ENCODE measurements around the gene LEPROT.

The LEPROT gene

GRCh38 chr1:65422241-65423203 lies 2.1 kb downstream of the LEPROT start:
- H3K36me3 Mint-ChIP-seq: peaks cover 20% of the 10 kb centered on the region
- no peaks in the 10 kb centered on the region for H3K27me3 Mint-ChIP-seq
- H3K4me1 Mint-ChIP-seq: peaks cover 14% of the 10 kb centered on the region
- H3K4me3 Mint-ChIP-seq: no peak overlapping the region
- ATAC-seq: no peak
- no peak overlapping the region for H3K27ac Mint-ChIP-seq
- no peaks in the 10 kb centered on the region for H3K9me3 Mint-ChIP-seq

GRCh38 chr1:65423884-65424572 lies 3.6 kb downstream of the LEPROT start:
- Mint-ChIP-seq H3K4me1 (peaks cover 13% of the 10 kb centered on the region), H3K27me3 (no peaks in the 10 kb centered on the region), H3K4me3 (no peak overlapping the region), H3K36me3 (peaks cover 20% of the 10 kb centered on the region), H3K9me3 (no peaks in the 10 kb centered on the region), H3K27ac (no peak overlapping the region)
- no peak for ATAC-seq

GRCh38 chr1:65424573-65424889 lies 4.1 kb downstream of the LEPROT start:
- Mint-ChIP-seq H3K4me3 (no peak overlapping the region), H3K27me3 (no peaks in the 10 kb centered on the region), H3K4me1 (peaks cover 8% of the 10 kb centered on the region), H3K36me3 (peaks cover 20% of the 10 kb centered on the region), H3K27ac (no peak overlapping the region), H3K9me3 (no peaks in the 10 kb centered on the region)
- no peak for ATAC-seq

GRCh38 chr1:65425006-65425405 lies 4.5 kb downstream of the LEPROT start:
- no peak for ATAC-seq
- H3K27ac Mint-ChIP-seq: no peak overlapping the region
- no peak overlapping the region for H3K4me3 Mint-ChIP-seq
- peaks cover 24% of the 10 kb centered on the region for H3K36me3 Mint-ChIP-seq
- peaks cover 5% of the 10 kb centered on the region for H3K4me1 Mint-ChIP-seq
- H3K27me3 Mint-ChIP-seq: no peaks in the 10 kb centered on the region
- no peaks in the 10 kb centered on the region for H3K9me3 Mint-ChIP-seq

GRCh38 chr1:65425697-65426096 lies 5.2 kb downstream of the LEPROT start:
- H3K9me3 Mint-ChIP-seq: no peaks in the 10 kb centered on the region
- ATAC-seq: no peak
- H3K36me3 Mint-ChIP-seq: peaks cover 28% of the 10 kb centered on the region
- no peak overlapping the region for H3K27ac Mint-ChIP-seq
- H3K4me3 Mint-ChIP-seq: no peak overlapping the region
- H3K27me3 Mint-ChIP-seq: no peaks in the 10 kb centered on the region
- H3K4me1 Mint-ChIP-seq: peaks cover 5% of the 10 kb centered on the region

DNA sequence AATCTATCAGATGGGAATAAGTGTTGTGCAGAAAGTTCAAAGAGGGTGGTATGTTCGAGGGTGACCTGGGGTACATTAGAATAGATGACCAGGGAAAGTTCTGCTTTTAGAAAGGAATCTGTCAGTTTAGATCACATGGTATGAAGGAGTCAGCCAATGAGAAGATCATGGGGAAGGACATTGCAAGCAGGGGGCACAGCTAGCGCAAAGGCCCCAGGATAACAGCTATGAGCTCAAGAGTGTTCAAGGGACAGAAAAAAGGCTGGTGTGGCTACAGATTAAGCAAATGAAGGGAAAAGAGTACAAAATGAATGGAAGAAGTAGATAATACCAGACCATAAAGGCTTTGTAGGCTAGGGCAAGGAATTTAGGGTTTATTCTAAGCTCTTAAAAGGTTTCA lies 8.6 kb downstream of the LEPROT start:
- H3K9me3 Mint-ChIP-seq: no peaks in the 10 kb centered on the region
- H3K4me1 Mint-ChIP-seq: peaks cover 9% of the 10 kb centered on the region
- peaks cover 34% of the 10 kb centered on the region for H3K36me3 Mint-ChIP-seq
- H3K27me3 Mint-ChIP-seq: no peaks in the 10 kb centered on the region
- H3K4me3 Mint-ChIP-seq: no peak overlapping the region
- no peak overlapping the region for H3K27ac Mint-ChIP-seq
- ATAC-seq: no peak

DNA sequence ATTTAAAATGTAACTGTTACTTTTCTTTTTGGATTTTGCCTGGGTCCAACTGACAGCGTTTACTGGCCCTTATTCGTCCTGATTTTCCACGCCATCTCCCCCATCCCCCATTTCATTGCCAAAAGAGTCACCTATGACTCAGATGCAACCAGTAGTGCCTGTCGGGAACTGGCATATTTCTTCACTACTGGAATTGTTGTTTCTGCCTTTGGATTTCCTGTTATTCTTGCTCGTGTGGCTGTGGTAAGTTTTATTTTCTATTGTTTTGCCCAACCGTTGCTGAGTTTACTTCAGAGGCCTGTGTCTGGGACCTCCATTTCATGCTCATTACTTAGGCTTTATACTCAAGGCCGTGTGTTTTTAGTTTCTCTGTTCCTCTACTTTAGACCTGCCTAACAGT lies 9.3 kb downstream of the LEPROT start:
- no peak overlapping the region for H3K4me3 Mint-ChIP-seq
- no peak for ATAC-seq
- no peaks in the 10 kb centered on the region for H3K27me3 Mint-ChIP-seq
- no peak overlapping the region for H3K27ac Mint-ChIP-seq
- peaks cover 7% of the 10 kb centered on the region for H3K4me1 Mint-ChIP-seq
- peaks cover 39% of the 10 kb centered on the region for H3K36me3 Mint-ChIP-seq
- no peaks in the 10 kb centered on the region for H3K9me3 Mint-ChIP-seq

GRCh38 chr1:65431111-65431705 lies 10.7 kb downstream of the LEPROT start:
- no peak overlapping the region for H3K27ac Mint-ChIP-seq
- no peaks in the 10 kb centered on the region for H3K9me3 Mint-ChIP-seq
- no peak overlapping the region for H3K4me3 Mint-ChIP-seq
- peaks cover 7% of the 10 kb centered on the region for H3K4me1 Mint-ChIP-seq
- peaks cover 35% of the 10 kb centered on the region for H3K36me3 Mint-ChIP-seq
- no peaks in the 10 kb centered on the region for H3K27me3 Mint-ChIP-seq
- ATAC-seq: no peak

- Mint-ChIP-seq H3K27me3 (no peaks in the 10 kb centered on the region), H3K36me3 (peaks cover 35% of the 10 kb centered on the region), H3K4me3 (no peak overlapping the region), H3K27ac (no peak overlapping the region), H3K4me1 (peaks cover 7% of the 10 kb centered on the region), H3K9me3 (no peaks in the 10 kb centered on the region)
- no peak for ATAC-seq
Observed at GRCh38 chr1:65432918-65433317, 12.4 kb downstream of the LEPROT start.

DNA sequence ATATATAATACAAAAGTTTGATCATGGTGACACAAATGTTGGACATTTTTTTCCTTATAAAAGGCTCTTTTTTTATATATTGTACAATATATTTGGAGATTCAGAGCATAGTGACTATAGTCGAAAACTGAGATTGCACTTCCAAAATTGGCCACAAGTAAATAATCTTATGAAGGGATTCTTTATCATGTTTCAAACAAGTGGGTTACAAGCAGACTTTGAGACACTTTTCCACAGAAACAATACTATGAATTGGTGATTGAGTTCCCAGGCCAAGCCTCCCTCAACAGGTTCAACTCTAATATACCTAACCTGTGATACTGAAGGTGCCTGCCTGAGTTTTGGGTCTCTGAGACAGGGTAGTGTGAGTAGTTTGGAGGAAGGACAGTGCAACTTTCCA lies 13.8 kb downstream of the LEPROT start:
- H3K27me3 Mint-ChIP-seq: no peaks in the 10 kb centered on the region

GRCh38 chr1:65434760-65435159 lies 14.3 kb downstream of the LEPROT start:
- no peaks in the 10 kb centered on the region for H3K9me3 Mint-ChIP-seq
- ATAC-seq: no peak
- H3K27me3 Mint-ChIP-seq: no peaks in the 10 kb centered on the region
- H3K27ac Mint-ChIP-seq: no peak overlapping the region
- H3K4me1 Mint-ChIP-seq: peaks cover 7% of the 10 kb centered on the region
- H3K36me3 Mint-ChIP-seq: peaks cover 33% of the 10 kb centered on the region
- H3K4me3 Mint-ChIP-seq: no peak overlapping the region

More for the DNA sequence above, 13.8 kb downstream of the LEPROT start:
- no peak overlapping the region for H3K4me3 Mint-ChIP-seq
- H3K27ac Mint-ChIP-seq: no peak overlapping the region
- H3K36me3 Mint-ChIP-seq: peaks cover 35% of the 10 kb centered on the region
- no peak for ATAC-seq
- peaks cover 7% of the 10 kb centered on the region for H3K4me1 Mint-ChIP-seq
- H3K9me3 Mint-ChIP-seq: no peaks in the 10 kb centered on the region

DNA sequence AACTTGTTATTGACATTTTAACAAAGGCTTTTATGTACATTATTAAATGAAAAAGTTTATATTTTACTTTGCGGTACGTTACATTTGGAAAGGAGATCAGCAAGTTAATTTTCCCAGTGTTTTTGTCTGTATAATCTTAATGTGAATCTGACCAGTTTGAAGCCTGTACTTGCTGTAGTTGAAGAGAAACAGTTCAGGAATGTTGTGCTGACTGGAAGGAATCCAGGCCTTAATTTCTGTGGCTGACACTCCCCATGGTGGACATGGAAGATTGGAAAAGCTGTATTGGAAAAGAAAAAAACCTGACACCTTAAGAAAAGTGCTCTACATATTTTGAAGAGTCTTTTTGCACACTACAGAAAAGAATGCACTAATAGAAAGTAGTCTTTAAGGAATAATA lies 15.5 kb downstream of the LEPROT start:
- ATAC-seq: no peak
- H3K4me1 Mint-ChIP-seq: peaks cover 7% of the 10 kb centered on the region
- H3K27me3 Mint-ChIP-seq: no peaks in the 10 kb centered on the region
- H3K9me3 Mint-ChIP-seq: no peaks in the 10 kb centered on the region
- peaks cover 27% of the 10 kb centered on the region for H3K36me3 Mint-ChIP-seq
- no peak overlapping the region for H3K27ac Mint-ChIP-seq
- no peak overlapping the region for H3K4me3 Mint-ChIP-seq

DNA sequence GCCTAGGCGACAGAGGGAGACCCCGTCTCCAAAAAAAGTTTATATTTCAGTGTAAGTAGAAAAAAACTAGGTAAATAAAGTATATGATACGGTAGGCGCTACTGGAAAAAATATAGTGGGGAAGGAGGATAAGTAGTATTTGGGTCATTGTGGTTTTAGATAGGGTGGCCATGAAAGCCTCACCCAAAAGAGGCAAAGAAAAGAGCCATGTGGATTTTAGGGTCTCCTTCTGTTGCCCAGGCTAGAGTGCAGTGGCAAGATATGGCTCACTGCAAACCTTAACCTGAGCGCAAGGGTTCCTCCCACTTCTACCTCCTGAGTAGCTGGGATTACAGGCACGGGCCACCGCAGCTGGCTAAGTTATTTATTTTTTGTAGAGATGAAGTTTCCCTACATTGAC lies 17.1 kb downstream of the LEPROT start:
- Mint-ChIP-seq H3K27me3 (no peaks in the 10 kb centered on the region), H3K36me3 (peaks cover 27% of the 10 kb centered on the region), H3K9me3 (no peaks in the 10 kb centered on the region), H3K27ac (no peak overlapping the region), H3K4me1 (no peaks in the 10 kb centered on the region), H3K4me3 (no peak overlapping the region)
- ATAC-seq: no peak

DNA sequence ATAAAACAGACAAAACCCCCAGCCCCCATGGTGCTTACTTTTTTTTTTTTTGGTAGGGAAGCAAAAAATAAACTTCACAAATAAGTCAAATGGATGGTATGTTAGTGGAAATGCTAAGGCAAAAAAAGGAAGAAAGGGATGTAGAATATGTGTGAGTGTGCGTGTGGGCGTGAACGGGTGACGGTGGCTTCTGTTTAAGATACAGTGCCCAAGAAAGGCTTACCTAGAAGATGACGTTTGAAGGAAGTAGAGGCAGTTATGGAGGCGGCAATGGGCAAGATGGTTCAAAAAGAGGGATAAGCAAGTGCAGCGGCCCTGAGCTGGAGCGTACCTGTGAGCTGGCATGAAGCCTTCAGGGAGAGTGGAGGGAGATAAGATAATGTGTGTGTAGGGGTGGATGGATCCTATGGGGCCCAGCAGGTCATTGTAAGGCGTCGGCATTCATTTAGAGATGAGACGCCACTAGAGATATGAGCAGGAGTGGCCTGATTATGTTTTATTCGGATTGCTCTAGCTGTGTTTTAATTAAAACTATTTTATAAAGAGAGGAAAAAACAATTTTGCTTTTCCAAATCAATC lies 19.9 kb downstream of the LEPROT start:
- Mint-ChIP-seq H3K4me3 (no peak overlapping the region), H3K9me3 (no peaks in the 10 kb centered on the region), H3K36me3 (peaks cover 10% of the 10 kb centered on the region), H3K27me3 (no peaks in the 10 kb centered on the region), H3K4me1 (no peaks in the 10 kb centered on the region), H3K27ac (no peak overlapping the region)
- no peak for ATAC-seq

DNA sequence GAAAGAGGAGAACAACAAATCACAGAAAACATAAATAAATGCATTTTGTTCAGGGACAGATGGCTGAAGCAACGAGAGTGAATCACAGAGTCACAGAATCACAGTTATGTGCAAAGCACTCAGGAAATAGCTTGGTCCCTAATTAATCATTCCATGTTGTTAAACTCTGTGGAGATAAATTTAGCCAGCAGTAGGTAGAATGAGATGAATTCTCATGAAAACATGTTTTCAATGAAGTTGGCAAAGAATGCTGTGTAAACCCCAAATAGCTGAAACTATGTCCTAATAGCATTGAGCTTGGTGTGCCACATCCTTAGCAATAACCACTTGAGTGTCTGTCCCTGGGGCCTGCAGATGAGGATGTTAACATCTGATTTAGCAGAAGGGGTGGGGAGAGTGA lies 20.4 kb downstream of the LEPROT start:
- Mint-ChIP-seq H3K4me3 (no peak overlapping the region), H3K4me1 (no peaks in the 10 kb centered on the region), H3K27ac (no peak overlapping the region), H3K9me3 (no peaks in the 10 kb centered on the region), H3K36me3 (peaks cover 9% of the 10 kb centered on the region), H3K27me3 (no peaks in the 10 kb centered on the region)
- no peak for ATAC-seq
